GM18867 (cell line): ENCODE data around the gene PDZRN3.

Experiments
- ATAC-seq: cut with Tn5 transposase; IDR thresholded peaks from one replicate; pipeline ENCODE4 v1.9.1; 2021; ENCODE audit warnings: mild to moderate bottlenecking, moderate library complexity; ENCODE audit not compliant: unreplicated experiment

Gene PDZRN3

GRCh38 chr3:73401059-73401458, 223.7 kb downstream of the PDZRN3 start:
- ATAC-seq, result no peak

DNA sequence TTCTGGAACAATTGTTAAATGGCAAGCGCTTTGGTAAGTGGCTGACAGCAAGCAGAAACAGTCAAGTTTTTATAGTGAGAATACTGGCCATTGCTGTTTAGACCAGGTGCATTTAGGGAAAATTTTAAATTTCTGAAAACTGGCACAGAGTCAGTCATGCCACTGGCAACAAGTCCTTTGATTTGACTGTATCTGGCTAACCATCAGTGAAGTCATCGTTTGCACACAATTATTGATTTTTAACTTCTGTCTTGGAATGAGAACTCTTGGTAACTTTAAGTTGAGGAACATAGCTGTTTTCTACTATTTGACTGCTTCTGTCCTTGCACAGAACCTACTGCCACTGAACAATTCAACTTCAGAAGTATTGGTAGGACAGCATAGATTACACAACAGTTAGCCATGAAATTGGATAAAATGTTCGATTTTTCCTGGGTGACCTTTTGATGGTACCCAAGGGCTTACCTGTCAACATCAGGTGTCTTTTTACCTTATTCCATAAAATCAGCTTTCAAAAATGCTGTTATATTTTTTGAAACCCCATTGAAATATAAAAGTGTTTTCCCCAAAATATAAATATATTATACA, 225.0 kb downstream of the PDZRN3 start:
- ATAC-seq, result no peak

DNA sequence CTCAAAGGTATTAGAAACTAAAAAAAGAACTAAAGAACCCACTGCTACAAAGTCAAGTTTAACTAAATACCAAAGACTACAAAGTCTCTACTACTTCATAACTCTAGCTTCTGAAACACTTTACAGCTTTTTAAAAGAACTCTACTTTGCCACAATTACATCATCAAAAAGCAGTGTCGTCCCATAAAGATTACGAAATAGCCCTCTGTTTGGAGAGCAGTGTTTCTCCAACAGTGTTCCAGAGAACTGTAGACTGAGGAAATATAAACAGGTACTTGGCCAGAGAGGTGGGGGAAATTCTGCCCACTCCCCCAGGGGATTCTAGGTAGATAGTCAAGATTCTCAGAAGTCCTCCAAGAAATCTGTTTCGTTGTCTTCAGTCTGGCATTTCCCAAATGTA, 225.6 kb downstream of the PDZRN3 start:
- no peak for ATAC-seq

DNA sequence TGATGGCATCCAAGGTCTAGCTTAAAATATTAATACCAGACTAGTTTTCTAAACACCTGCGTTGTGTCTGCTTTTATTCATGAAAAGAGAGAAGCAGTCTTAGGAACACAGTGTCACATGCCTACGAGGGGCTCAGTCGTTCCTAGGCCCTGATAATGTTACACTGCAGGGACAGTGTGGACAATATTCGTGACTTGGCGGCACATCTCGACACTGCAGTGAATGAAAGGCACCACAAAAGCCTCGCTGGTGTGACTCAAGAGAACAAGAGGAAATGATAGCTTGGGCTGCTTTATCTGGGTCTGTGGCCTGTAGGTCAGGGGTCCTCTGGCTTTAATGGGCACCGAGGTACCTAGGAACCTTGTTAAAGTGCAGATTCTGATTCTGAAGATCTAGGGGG, 226.7 kb downstream of the PDZRN3 start:
- no peak for ATAC-seq

GRCh38 chr3:73394240-73394639, 230.5 kb downstream of the PDZRN3 start:
- ATAC-seq, result no peak

- no peak for ATAC-seq
These were observed 231.7 kb downstream of the PDZRN3 start for GRCh38 chr3:73393005-73393404.

- ATAC-seq, result no peak
These were observed 232.8 kb downstream of the PDZRN3 start for GRCh38 chr3:73391984-73392383.

GRCh38 chr3:73389928-73390327, 234.8 kb downstream of the PDZRN3 start:
- no peak for ATAC-seq

GRCh38 chr3:73389117-73389813, 235.5 kb downstream of the PDZRN3 start:
- no peak for ATAC-seq

DNA sequence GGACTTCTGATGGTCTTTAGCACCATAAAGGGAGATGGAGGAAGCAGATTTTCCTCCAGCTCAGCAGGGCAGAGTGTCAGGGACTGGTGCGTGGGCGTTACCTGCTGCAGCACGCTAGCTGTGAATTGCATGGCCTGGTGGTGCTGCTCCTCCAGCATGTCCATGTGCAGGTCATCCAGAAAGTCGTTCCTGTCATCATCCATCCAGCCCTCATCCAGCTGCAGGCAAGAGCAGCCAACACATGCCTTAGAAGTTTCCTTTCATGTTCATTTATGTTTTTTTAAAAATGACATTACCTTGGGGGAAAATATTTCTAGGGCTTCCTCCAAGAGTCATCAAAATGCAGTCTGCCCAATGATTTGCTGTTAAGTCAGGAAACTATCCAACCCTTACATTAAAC, 239.2 kb downstream of the PDZRN3 start:
- ATAC-seq, result no peak

- no peak for ATAC-seq
These were observed 240.4 kb downstream of the PDZRN3 start for GRCh38 chr3:73384091-73384906.

GRCh38 chr3:73383470-73384049, 241.2 kb downstream of the PDZRN3 start:
- no peak for ATAC-seq

DNA sequence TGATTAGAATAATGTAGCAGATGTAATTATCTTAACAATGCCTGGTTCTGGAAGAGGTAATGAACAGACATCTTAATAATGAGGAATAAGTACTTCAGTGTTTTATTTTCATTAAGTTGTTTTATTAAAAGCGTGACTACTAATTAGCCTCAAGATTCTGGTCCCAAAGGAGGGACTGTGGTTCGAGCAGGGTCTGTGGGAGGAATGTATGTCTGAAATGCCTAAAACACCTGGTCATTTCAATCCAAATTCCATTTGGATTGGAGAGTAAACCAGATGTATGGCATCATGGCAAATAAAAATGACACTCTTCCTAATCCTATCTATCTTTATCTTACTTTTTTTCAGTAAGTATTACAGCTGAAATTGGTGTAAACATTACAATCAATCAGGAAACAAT, 243.2 kb downstream of the PDZRN3 start:
- ATAC-seq, result no peak

DNA sequence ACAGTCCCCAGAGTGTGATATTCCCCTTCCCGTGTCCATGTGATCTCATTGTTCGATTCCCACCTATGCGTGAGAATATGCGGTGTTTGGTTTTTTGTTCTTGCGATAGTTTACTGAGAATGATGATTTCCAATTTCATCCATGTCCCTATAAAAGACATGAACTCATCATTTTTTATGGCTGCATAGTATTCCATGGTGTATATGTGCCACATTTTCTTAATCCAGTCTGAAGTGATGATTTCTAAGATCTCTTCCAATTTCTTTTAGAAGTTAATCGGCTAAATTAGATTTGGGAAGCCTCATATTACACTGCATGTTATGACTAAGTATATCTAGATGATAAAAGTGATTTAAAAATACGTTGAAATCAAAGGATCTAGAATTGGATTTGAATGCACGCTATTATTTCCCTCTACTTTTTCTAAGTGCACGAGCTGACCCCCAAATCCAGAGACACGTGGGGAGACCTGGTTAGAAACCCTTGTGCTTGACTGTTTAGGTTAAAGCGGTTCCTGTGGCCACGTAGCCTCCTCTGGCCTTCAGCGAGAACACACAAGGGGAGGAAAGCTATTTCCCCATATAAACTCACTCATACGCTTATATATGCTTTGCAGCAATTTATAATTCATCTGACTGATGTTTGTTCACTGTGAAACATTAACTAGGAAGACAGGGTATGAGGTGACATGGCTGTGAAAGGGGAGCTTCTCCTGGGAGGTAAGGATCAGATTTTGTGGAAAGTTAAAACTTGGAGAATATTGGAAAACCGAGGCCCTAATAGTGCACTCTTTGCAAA, 243.8 kb downstream of the PDZRN3 start:
- no peak for ATAC-seq

DNA sequence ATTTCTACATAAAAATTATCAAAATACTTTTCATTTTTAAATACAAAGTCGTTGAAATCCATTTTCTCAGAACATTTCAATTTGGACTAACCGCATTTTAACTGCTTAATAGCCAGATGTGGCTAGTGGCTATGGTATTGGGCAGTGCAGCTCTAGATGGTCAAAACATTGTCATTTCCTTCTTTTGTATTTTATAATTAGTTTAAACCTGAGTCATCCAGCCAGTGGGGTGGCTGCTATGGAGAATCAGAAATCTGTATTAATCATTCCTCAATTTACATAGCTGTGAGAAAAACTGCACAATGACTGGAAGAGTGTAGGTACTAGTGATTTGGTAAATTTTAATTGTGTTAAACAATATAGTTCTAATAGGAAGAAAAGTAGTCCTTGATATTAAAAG, 245.3 kb downstream of the PDZRN3 start:
- no peak for ATAC-seq

DNA sequence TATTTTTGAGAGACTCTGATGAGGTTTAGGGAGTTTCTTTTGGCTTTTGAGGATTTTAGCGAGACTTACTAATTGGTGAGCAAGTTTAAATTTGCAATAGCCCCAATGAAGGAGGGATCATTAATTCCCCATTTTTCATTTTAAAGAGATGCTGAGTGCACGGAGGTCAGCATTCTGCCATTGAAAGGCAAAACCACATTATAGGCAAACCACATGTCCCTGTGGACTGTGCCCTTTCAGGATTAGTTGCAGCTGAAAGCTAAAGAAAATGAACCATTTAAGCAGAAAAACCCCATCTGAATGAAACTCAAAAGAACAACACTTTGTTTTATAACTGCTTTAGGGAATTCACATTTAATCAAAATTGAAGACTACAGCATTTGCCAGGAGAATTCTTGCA, 246.5 kb downstream of the PDZRN3 start:
- ATAC-seq, result no peak

- ATAC-seq, result no peak
These were observed 258.9 kb downstream of the PDZRN3 start for GRCh38 chr3:73365756-73366397.

DNA sequence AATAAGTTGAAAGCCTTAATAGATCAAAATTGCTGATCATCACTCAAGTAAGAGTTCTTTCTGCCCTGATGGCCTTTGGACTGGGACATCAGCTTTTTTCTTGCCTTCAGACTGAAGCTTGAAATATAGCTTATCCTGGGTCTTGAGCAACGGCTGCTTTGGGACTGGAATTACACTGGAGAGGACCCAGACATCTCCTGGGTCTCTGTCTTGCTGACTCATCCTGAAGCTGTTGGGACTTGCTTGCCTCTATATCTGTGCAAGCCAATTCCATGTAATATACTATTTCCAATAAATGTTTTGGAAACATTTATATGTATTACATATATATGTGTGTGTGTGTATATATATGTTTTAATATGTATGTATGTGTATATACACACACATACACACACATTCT, 260.2 kb downstream of the PDZRN3 start:
- no peak for ATAC-seq

DNA sequence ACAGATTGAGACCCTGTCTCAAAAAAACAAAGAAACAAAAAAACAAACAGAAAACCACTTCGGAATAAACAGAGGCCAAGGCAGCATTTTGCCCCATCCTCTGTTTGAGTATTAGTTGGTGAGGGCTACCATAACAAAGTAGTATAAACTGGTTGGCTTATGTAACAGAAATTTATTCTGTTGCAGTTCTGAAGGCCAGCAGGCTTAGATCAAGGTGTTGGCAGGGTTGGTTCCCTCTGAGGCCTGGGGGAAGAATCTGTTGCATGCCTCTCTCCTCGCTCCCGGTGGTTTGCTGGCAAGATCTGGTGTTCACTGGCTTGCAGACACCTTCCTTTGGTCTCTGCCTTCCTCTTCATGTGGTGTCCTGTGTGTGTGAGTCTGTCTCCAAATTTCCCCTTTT, 261.6 kb downstream of the PDZRN3 start:
- ATAC-seq, result no peak

DNA sequence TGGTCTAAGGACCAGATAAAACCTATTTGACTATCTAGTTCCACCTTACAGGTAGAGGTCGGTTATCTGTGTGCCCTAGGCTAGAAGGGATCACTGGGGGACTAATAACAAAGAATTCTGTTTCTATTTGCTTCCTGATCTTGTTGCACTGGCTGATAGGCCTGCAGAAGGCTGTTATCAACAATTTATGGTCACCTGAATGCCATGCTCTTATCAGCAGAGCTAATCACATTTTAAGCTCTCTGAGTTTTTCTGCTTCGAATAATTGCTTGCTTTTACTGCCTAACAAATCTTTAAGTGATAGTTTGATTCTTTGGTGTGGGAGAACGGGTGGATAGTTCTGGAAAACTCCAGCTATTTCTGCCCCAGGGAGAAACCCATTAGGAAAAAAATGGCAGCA, 263.1 kb downstream of the PDZRN3 start:
- ATAC-seq, result no peak
